ENCODE data around the gene GRAP2. TPM values are rescaled to one million over a fixed set of nuclear protein-coding genes. Genes with fewer than 3 reads are reported as not detected.

Gene GRAP2
- polyA plus RNA-seq, 3 donors: 0.05 to 4.2 (median 0.97) TPM

DNA sequence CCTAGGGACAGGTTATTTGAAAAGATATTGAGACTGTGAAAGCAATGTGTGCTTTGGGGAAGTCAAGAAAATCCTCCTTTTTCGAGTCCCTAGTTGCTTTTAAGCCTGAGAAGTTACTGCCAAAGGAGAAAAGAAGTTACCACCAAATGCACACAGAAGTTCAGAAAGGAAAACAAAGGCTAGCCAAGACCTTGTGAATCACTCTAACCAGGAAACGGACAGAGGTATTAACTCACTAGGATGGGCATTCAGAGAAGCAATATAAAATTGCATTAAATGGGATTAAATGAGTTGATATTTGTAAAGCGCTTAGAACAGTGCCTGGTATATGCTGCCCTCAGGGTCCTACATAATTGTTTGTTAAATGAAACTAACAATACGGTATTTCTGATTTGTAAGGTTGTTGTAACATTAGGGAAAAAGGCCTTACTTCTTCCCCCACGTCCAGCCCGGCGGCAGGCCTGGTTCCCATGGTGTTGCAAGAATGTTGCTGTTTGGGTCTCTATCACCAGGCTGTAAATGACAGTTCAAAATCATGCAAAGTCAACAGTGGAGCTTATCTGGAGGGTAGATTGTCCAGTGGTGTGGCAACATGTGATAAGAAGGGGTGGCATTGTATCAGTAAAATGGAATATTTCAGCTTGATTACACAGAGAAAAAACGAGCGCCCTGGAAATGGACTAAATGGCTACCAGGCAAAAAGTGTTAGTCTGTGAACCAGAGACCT, 66.4 kb downstream of the GRAP2 start:
- TF ChIP-seq, protein P1, sequence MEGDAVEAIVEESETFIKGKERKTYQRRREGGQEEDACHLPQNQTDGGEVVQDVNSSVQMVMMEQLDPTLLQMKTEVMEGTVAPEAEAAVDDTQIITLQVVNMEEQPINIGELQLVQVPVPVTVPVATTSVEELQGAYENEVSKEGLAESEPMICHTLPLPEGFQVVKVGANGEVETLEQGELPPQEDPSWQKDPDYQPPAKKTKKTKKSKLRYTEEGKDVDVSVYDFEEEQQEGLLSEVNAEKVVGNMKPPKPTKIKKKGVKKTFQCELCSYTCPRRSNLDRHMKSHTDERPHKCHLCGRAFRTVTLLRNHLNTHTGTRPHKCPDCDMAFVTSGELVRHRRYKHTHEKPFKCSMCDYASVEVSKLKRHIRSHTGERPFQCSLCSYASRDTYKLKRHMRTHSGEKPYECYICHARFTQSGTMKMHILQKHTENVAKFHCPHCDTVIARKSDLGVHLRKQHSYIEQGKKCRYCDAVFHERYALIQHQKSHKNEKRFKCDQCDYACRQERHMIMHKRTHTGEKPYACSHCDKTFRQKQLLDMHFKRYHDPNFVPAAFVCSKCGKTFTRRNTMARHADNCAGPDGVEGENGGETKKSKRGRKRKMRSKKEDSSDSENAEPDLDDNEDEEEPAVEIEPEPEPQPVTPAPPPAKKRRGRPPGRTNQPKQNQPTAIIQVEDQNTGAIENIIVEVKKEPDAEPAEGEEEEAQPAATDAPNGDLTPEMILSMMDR (IDR thresholded peaks at IDR 0.05): no peak
- H3K27ac ChIP-seq (ENCODE audit: low read depth in 1 of 2, low read length in 2 of 2): no peak overlapping the region
- 93% methylated on average over 5 of the region's 9 CpGs for WGBS (ENCODE audit: insufficient coverage)
- no peaks in the 10 kb centered on the region for H3K36me3 ChIP-seq (replicated peaks in 1 of 2; ENCODE audit: control insufficient read depth in 1 of 2, insufficient read depth in 2 of 2, low read length in 2 of 2)
- intact Hi-C loops (cut with micrococcal nuclease): loop anchor here in 1 of 2 donors (5.0 kb wide), 1 partner anchor 35 kb away; no protein-coding TSS in a partner anchor
- no peaks in the 10 kb centered on the region for H4K20me1 ChIP-seq (ENCODE audit: insufficient read depth, low read length)
- peaks cover 21 to 65% of the 10 kb centered on the region in 2 donors for H3K27me3 ChIP-seq (ENCODE audit: control insufficient read depth in 2 of 2, insufficient read depth in 2 of 2, low read length in 2 of 2)
- H3K36me3 Mint-ChIP-seq: peaks cover 0 to 3% of the 10 kb centered on the region in 2 donors
- H3K4me1 ChIP-seq (ENCODE audit: control insufficient read depth in 1 of 2, insufficient read depth in 2 of 2, low read length in 2 of 2): peaks cover 7 to 9% of the 10 kb centered on the region in 2 donors
- H3K27me3 Mint-ChIP-seq (ENCODE audit: low read depth in 3 of 3): peaks cover 60 to 74% (median 70%) of the 10 kb centered on the region in 3 donors
- H2AFZ ChIP-seq (ENCODE audit: insufficient read depth, low read depth, low read length, poor library complexity, severe bottlenecking): no peak overlapping the region
- H3K9me3 ChIP-seq (replicated peaks in 1 of 2; ENCODE audit: control insufficient read depth in 1 of 2, insufficient read depth in 1 of 2, low read length in 2 of 2): no peaks in the 10 kb centered on the region
- no peak overlapping the region for H3K4me2 ChIP-seq (replicated peaks; ENCODE audit: extremely low read depth, low read length, poor library complexity, severe bottlenecking)
- H3K79me2 ChIP-seq (ENCODE audit: insufficient read depth, low read length): no peaks in the 10 kb centered on the region
- H3K9me3 Mint-ChIP-seq: peaks cover 0 to 11% (median 0%) of the 10 kb centered on the region in 7 donors
- no peak overlapping the region for H3K9ac ChIP-seq (ENCODE audit: insufficient read depth, low read length, poor library complexity, severe bottlenecking)
- no peak for DNase-seq
- peak overlapping the region in 1 of 2 donors; percentile 40 for H3K4me3 Mint-ChIP-seq
- H3K27ac Mint-ChIP-seq: no peak overlapping the region
- peaks cover 11% of the 10 kb centered on the region for H3K4me1 Mint-ChIP-seq
- H3K4me3 ChIP-seq (replicated peaks in 1 of 3; ENCODE audit: low read depth in 2 of 3, low read length in 3 of 3): no peak overlapping the region

DNA sequence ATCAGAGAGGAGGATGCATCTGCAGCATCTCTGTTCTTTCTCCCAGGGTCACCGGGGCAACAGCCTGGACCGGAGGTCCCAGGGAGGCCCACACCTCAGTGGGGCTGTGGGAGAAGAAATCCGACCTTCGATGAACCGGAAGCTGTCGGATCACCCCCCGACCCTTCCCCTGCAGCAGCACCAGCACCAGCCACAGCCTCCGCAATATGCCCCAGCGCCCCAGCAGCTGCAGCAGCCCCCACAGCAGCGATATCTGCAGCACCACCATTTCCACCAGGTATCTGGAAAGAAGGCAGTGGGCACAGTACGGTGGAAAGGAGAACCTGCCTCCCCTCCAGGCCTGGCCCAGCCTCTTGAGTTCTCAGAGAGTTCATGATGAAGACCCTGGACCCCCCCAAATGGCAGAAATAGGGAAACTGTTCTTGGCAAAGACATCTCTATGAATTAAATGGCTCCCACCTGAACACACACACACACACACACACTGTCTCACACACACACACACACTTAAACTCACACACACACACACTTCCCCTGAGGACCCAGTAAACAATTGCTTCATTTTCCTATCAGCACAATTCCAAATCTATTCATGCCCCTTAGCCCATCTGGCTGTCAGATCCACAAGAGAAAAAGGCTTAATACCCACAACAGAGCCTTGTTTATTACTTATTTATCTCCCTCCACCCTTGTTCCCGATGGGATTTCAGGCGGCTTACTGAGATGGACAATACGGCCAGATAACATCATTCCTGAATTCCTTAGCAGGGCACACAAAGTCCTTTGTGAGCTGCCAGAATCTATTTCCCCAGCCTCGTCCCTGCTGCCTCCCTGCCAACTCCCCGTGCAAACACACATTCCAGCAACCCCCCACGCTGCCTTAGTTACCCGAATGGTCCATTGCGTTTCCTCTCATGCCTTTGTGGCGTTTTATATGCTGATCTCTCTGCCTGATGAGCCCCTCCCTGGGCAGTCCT, 67.4 kb downstream of the GRAP2 start:
- Histone ChIP-seq H3K4me3 (replicated peaks in 1 of 3; ENCODE audit: low read depth in 2 of 3, low read length in 3 of 3) (no peak overlapping the region), H3K9ac (ENCODE audit: insufficient read depth, low read length, poor library complexity, severe bottlenecking) (no peak overlapping the region), H3K27me3 (ENCODE audit: control insufficient read depth in 2 of 2, insufficient read depth in 2 of 2, low read length in 2 of 2) (peaks cover 20 to 65% of the 10 kb centered on the region in 2 donors), H3K27ac (ENCODE audit: low read depth in 1 of 2, low read length in 2 of 2) (no peak overlapping the region), H3K9me3 (replicated peaks in 1 of 2; ENCODE audit: control insufficient read depth in 1 of 2, insufficient read depth in 1 of 2, low read length in 2 of 2) (no peaks in the 10 kb centered on the region), H3K79me2 (ENCODE audit: insufficient read depth, low read length) (no peaks in the 10 kb centered on the region), H3K4me2 (replicated peaks; ENCODE audit: extremely low read depth, low read length, poor library complexity, severe bottlenecking) (no peak overlapping the region), H2AFZ (ENCODE audit: insufficient read depth, low read depth, low read length, poor library complexity, severe bottlenecking) (no peak overlapping the region), H3K36me3 (replicated peaks in 1 of 2; ENCODE audit: control insufficient read depth in 1 of 2, insufficient read depth in 2 of 2, low read length in 2 of 2) (no peaks in the 10 kb centered on the region), H4K20me1 (ENCODE audit: insufficient read depth, low read length) (no peaks in the 10 kb centered on the region), H3K4me1 (ENCODE audit: control insufficient read depth in 1 of 2, insufficient read depth in 2 of 2, low read length in 2 of 2) (no peaks in the 10 kb centered on the region)
- H3K27me3 Mint-ChIP-seq (ENCODE audit: low read depth in 3 of 3): peaks cover 66 to 81% (median 72%) of the 10 kb centered on the region in 3 donors
- peaks cover 0 to 10% (median 0%) of the 10 kb centered on the region in 7 donors for H3K9me3 Mint-ChIP-seq
- H3K27ac Mint-ChIP-seq: no peak overlapping the region
- TF ChIP-seq, protein P1 (IDR thresholded peaks at IDR 0.05): no peak
- H3K36me3 Mint-ChIP-seq: peaks cover 0 to 2% of the 10 kb centered on the region in 2 donors
- no peak for DNase-seq
- intact Hi-C loops (cut with micrococcal nuclease): loop anchor here in 1 of 2 donors (5.0 kb wide), 1 partner anchor 34 kb away; no protein-coding TSS in a partner anchor
- peak overlapping the region in 1 of 2 donors; percentile 57 for H3K4me3 Mint-ChIP-seq
- peaks cover 3% of the 10 kb centered on the region for H3K4me1 Mint-ChIP-seq
- 77% methylated on average over 12 of the region's 20 CpGs for WGBS (ENCODE audit: insufficient coverage)

Data from CD14-positive monocyte (primary cell).